GM10847 (cell line): Measurements from ENCODE around the gene ICA1.

ENCODE experiments used
- POLR2A ChIP-seq: IDR thresholded peaks from 2 replicates; pipeline ENCODE4 v1.6.1; 2011; ENCODE audit not compliant: insufficient read length; ENCODE audit errors: extremely low read depth

ICA1 gene

DNA sequence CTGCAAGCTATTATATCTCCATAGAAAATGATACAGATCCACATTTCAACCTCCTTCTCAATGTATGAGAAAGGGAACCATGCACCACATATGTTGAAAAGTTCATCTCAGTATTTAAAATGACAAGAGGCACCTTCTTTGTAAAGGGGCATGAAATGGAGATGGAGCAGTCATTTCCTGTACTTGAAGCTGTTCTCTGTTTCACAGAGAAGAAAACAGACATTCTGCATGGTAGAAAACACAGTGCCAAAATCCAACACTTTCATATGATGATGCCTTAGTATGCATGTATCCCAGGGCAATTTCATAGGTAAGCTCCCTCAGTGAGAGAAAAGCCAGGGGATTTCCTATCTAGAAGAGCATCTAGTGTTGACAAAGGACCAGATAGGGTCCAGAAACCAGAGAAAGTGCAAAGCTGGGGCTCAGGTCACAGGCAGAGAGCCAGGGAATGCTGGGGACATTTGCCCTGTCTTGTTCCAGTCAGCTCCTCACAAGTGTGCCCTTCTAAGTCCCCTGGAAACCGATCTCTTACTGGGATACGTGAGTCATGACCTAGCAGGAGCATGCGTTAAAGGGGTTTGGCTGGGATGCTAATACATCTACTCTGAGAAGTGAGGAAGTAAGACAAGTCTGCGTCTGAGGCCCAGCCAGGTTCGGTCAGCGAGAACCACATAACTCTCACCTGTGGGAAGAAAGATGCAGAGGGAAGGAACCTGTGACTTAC lies 118.7 kb downstream of the ICA1 start:
- no peak for TF ChIP-seq POLR2A

- no peak for TF ChIP-seq POLR2A
Measured at GRCh38 chr7:8142477-8142876, 119.5 kb downstream of the ICA1 start.

GRCh38 chr7:8141070-8141469 lies 120.9 kb downstream of the ICA1 start:
- no peak for TF ChIP-seq POLR2A

DNA sequence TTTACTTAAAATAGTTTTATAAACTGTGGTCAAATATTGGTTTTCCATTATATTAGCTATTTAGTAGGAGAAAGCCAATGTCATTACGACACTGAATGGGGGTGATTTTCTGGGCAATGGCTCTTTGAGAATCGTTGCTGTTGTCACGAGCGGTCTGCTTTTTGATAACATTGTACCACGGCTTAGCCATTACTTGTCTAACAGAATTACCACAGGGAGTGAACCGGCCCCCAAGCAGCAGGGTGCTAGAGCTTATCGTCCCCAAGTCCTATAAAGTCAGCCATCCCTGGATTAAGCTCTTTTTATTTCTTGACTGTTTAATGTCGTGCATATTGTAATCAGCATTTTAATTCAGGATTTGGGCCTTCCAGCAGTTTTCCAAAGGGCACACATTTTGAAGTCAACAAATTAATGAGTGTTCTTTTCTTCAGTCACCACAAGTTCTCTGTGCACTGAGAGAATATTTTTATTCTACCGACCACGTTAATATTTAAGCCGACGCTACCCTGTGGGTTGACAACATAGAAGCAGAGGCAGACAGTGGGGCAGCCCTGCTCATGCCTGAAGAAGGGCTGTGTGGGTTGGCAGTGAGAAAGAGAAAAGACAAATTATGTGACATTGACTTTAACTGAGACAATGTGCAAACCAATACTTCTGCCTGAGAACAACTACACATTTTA lies 125.8 kb downstream of the ICA1 start:
- no peak for TF ChIP-seq POLR2A

DNA sequence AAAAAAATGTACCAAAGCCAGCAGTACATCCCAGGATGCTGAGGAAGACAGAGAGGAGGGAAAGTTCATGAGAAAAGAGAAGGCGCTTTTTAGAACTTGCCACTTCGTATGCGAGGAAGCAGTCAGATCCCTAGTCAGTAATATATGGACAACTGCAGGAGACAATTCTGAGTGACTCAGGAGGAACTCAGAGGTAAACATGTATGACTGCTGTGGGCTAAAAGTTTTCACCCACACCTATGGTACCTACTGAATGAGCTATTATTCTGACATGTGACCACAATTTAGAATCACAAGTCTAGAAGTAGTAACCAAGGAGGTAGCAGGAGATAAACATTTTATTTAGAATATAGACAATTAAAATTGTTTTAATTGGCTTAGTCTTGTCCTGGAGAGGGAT lies 126.5 kb downstream of the ICA1 start:
- no peak for TF ChIP-seq POLR2A

DNA sequence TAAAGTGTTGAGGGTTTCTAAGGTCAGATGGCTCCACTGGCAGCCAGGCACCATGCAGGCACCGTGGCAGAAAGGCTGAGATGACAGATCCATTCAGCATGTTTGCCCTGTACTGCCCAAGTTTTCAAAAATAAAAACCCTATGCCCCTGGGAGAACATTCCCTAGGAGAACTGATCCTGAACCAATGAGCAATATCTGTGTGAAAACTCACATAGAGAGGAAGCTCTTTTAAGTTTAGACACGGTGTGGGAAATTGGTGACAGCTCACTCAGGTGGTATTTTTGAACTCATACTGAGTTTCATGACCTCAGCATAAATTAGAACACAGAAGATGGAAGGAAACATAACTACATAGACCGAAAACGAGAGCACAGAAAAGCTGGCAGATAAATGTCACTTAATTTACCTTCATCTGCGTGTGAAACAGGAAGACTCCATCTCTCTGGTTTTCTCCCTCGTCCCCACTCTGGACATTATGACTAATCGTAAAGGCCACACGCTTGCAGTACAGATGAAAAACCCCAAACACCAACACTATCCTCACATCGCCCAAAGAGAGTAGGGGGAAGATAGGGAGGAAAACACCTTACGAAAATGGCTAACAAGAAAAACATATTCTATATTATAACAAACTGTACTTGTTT lies 127.8 kb downstream of the ICA1 start:
- TF ChIP-seq POLR2A = no peak

GRCh38 chr7:8133188-8133848 lies 128.6 kb downstream of the ICA1 start:
- no peak for TF ChIP-seq POLR2A

DNA sequence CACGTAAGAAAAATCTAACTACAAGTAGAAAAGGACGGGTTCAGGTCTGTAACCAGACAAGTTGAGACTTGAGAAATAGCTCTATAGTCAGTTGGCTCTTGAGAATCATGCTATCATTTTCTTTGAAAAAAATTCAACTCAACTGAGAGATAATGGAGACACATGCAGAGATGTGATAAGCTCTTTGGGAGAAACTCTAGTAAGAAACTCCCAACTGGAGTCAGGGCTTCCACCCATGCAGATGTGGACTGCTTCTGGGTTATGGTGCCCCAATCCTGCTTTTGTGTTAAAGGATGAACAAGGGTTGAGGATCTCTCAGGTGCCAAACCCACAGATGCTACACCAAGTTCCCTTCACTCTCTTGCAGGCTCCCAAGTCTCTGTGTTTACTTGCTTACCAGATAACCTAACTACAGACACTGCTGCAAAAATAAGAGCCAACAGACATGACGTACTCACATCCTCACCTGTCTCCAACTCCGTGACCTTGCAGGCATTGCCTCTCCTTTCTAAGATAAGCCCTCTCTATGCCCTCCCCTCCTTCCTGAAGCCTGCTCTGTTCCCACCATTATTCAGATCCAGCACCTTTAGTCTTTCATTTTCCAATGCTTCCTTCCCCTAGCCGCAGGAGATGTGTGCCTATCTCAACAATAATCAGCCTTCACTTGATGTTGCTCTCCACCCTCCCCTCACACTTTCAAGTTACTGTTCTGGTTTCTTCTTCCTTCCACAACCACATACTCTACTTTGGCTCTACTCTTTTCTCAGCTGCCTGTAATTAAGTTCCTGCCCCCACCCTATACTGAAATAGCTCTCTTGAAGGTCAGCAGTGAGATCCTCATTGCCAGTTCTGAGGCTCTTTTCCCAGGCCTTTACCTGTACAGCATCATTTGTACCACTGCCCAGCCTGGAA lies 130.0 kb downstream of the ICA1 start:
- TF ChIP-seq POLR2A = no peak

GRCh38 chr7:8130663-8131062 lies 131.3 kb downstream of the ICA1 start:
- no peak for TF ChIP-seq POLR2A

- TF ChIP-seq POLR2A = no peak
Measured at GRCh38 chr7:8129318-8129659, 132.7 kb downstream of the ICA1 start.

- TF ChIP-seq POLR2A = no peak
Measured at GRCh38 chr7:8128449-8129317, 133.3 kb downstream of the ICA1 start.

GRCh38 chr7:8126601-8127167 lies 135.3 kb downstream of the ICA1 start:
- no peak for TF ChIP-seq POLR2A

DNA sequence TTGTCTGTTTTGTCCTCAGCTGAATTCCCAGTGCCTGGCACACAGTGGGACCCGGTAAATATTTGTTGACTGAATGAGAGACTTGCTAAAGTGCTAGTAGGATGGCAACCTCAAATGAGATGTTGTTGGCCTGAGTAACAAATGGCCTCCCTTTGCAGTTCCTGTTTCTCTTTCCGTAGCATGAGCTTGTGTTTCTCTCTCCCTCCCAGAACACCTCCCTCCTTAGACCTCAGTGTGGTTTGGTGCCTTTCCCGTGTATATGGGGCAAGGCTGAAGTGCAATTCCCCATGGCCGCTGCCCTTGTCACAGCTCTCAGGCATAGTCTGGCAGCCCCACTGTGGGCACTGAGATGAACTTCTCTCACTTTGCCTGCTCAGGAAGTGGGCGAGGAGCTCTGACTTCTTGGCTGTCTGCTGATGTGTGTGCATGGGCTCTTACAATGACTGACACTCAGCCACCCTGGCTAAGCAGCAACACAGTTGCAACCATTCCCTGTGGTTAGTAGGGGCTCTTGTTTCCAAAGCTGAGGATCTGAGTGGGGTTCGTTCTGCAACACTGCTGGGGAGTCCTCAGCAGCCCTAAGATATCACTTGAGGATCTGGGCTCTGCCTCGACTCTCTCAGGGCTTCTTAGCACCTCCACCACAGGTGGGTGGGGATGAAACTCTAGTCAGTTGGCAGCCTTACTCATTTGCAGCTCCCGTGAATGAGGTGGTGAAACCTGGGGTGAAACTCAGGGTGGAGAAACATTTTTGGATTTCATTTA lies 136.1 kb downstream of the ICA1 start:
- TF ChIP-seq POLR2A = no peak
